Fibroblast of lung (primary cell): Measurements from ENCODE around the gene NME8. TPM values are rescaled to one million over a fixed set of nuclear protein-coding genes. Genes with fewer than 3 reads are reported as not detected.
A peak's percentile ranks its signal among the peaks of the same experiment; 100 is the strongest.

ENCODE experiments used
- DNase-seq, 2 donors: peaks; one replicate each; pipeline versions ENCODE4 v3.0.0 to v3.0.0-alpha.2; 2010; ENCODE audit warnings: low read depth in 2 of 2
- H2AFZ ChIP-seq: 2 replicates; pipeline ENCODE4 v1.5.1; 2012; ENCODE audit warnings: low read length, control low read depth, inconsistent platforms
- H3K27ac ChIP-seq: 2 replicates; pipeline ENCODE4 v1.5.1; 2011; ENCODE audit warnings: low read length, control low read depth; ENCODE audit not compliant: insufficient read depth
- H3K27me3 ChIP-seq: 2 replicates; pipeline ENCODE4 v1.5.1; 2011; ENCODE audit warnings: mild to moderate bottlenecking, low read length; ENCODE audit not compliant: control insufficient read depth, insufficient read depth
- H3K36me3 ChIP-seq: 2 replicates; pipeline ENCODE4 v1.5.1; 2011; ENCODE audit warnings: low read length; ENCODE audit not compliant: control insufficient read depth, insufficient read depth
- H3K4me1 ChIP-seq: 2 replicates; pipeline ENCODE4 v1.5.1; 2011; ENCODE audit warnings: low read length; ENCODE audit not compliant: control insufficient read depth, insufficient read depth; ENCODE audit errors: extremely low read depth
- H3K4me2 ChIP-seq: 2 replicates; pipeline ENCODE4 v1.5.1; 2011; ENCODE audit warnings: low read length, control low read depth; ENCODE audit not compliant: insufficient read depth; ENCODE audit errors: extremely low read depth
- H3K4me3 ChIP-seq, 4 experiments: fragments of 200-600 bp in 1 of 4; sonication (generic) in 1 of 4; replicated peaks in 1 of 4; 2 replicates each; pipeline ENCODE4 v1.5.1; 2011 to 2016; ENCODE audit warnings: low read length in 4 of 4, low read depth in 3 of 4, mild to moderate bottlenecking in 3 of 4, control low read depth in 2 of 4, inconsistent platforms in 1 of 4, mixed read lengths in 1 of 4; ENCODE audit not compliant: insufficient read depth in 1 of 4; ENCODE audit errors: control extremely low read depth in 1 of 4
- H3K79me2 ChIP-seq: 2 replicates; pipeline ENCODE4 v1.5.1; 2012; ENCODE audit warnings: mild to moderate bottlenecking, low read length, inconsistent platforms; ENCODE audit not compliant: control insufficient read depth, insufficient read depth
- H3K9ac ChIP-seq: 2 replicates; pipeline ENCODE4 v1.5.1; 2011; ENCODE audit warnings: mild to moderate bottlenecking, low read length, control low read depth; ENCODE audit not compliant: insufficient read depth
- H3K9me3 ChIP-seq: 2 replicates; pipeline ENCODE4 v1.5.1; 2012; ENCODE audit warnings: low read depth, low read length; ENCODE audit not compliant: control insufficient read depth, insufficient read depth
- H4K20me1 ChIP-seq: 2 replicates; pipeline ENCODE4 v1.5.1; 2011; ENCODE audit warnings: low read length; ENCODE audit not compliant: control insufficient read depth, insufficient read depth; ENCODE audit errors: extremely low read depth
- CTCF ChIP-seq, 2 donors: IDR thresholded peaks in 1 of 2; conservative IDR thresholded peaks in 1 of 2; 1 replicate in 1 of 2; 2 replicates in 1 of 2; pipeline ENCODE4 v1.5.1; 2011 to 2012; ENCODE audit warnings: low read length in 2 of 2, control low read depth in 1 of 2, inconsistent platforms in 1 of 2, low read depth in 1 of 2, mild to moderate bottlenecking in 1 of 2
- EZH2 ChIP-seq: IDR thresholded peaks from 2 replicates; pipeline ENCODE4 v1.5.1; 2012; ENCODE audit warnings: low read length, control low read depth, mild to moderate bottlenecking; ENCODE audit errors: missing control alignments
- polyA plus RNA-seq, 2 donors: library from polyadenylated mRNA; depleted of rRNA in 1 of 2; stranded (reverse) in 1 of 2; unstranded in 1 of 2; fragments of >200 nt; gene quantifications; 2 replicates each; pipeline ENCODE4 v1.2.1, GENCODE V29; 2011 to 2012; ENCODE audit warnings: missing spikeins in 1 of 2
- total RNA-seq: library from RNA; depleted of rRNA; stranded (reverse); fragments of >200 nt; gene quantifications from 2 replicates; pipeline ENCODE4 v1.2.1, GENCODE V29; 2014

NME8 gene
- total and polyA plus RNA-seq, 2 donors (not counting 1 experiment from before 2014, with no cell fraction given), result not detected

DNA sequence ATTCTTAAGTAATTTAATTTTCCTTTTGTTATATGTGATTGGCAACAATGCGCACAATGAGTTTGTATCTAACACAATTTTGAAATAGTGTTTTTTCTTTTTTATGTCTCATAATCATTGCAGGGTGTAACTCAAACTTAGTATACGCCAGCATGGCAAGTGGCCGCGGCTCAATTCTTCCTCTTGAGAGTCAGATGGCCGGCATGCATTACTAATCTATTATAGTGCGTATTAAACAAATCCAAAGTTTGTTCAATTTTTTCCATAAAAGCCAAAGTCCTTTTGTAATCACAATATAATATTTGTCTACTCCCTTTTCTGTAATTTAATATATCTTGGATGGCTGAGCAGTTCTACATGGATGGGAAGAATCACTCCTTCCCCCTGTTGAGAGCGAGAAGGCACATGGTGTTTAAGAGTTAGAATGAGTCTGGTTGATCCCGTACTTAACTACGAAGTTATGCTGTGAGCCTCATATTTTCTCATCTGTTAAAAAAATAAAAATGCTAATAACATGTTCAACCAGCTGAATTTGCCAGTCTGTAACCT is 84.7 kb downstream of the NME8 start:
- no peak for DNase-seq
- Histone ChIP-seq H4K20me1 (no peaks in the 10 kb centered on the region), H3K4me3 (no peak overlapping the region), H3K4me2 (no peak overlapping the region), H3K9ac (no peak overlapping the region), H2AFZ (no peak overlapping the region), H3K27me3 (no peaks in the 10 kb centered on the region), H3K4me1 (no peaks in the 10 kb centered on the region), H3K36me3 (no peaks in the 10 kb centered on the region), H3K27ac (no peak overlapping the region), H3K9me3 (no peaks in the 10 kb centered on the region), H3K79me2 (no peaks in the 10 kb centered on the region)
- TF ChIP-seq CTCF (conservative IDR thresholded peaks at IDR 0.05 in 1 of 2, IDR thresholded peaks at IDR 0.05 in 1 of 2; ENCODE audit: low read depth in 1 of 2, low read length in 2 of 2), result no peak
- TF ChIP-seq EZH2, result no peak

DNA sequence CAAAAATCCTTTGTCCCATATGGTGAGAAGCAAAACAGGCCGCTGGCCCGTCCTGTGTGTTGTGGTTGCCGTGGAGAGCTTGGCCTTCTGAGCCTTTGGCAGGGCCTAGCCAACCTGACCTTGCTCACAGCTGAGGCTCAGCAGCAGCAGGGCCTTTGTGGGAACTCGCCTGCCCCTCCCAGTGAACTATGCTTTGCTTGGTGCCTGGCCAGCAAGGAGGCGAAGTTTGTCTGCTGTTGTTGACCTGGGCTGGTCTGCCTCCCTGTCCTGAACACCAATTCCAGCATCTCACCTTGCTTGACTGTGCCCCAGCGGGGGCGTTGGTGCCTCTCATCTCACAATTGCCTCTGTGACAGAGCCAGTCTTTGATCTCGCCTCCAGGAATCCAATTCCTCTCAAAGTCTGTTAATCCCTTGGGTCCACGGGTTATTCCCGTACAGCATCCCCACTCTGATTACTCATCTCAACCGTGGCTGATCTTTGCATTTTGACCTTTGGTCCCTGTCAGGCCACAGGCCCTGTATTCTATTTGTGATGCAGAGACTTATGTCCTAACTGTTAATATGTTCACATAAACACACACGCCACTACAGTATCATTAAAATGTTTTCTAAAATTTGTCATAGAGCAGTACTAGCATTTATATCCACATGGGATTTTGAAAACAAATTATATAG is 94.7 kb downstream of the NME8 start:
- Histone ChIP-seq H3K9ac (no peak overlapping the region), H2AFZ (peak overlapping the region; percentile 34), H3K4me2 (peak overlapping the region; percentile 11), H3K4me3 (no peak overlapping the region), H3K4me1 (peaks cover 8% of the 10 kb centered on the region), H3K27me3 (no peaks in the 10 kb centered on the region), H3K9me3 (no peaks in the 10 kb centered on the region), H3K27ac (no peak overlapping the region), H3K79me2 (no peaks in the 10 kb centered on the region), H3K36me3 (no peaks in the 10 kb centered on the region), H4K20me1 (no peaks in the 10 kb centered on the region)
- TF ChIP-seq EZH2, result no peak
- no peak for TF ChIP-seq CTCF (conservative IDR thresholded peaks at IDR 0.05 in 1 of 2, IDR thresholded peaks at IDR 0.05 in 1 of 2; ENCODE audit: low read depth in 1 of 2, low read length in 2 of 2)
- peak; percentile 23 to 69 for DNase-seq

- Histone ChIP-seq H3K4me1 (peaks cover 8% of the 10 kb centered on the region), H2AFZ (no peak overlapping the region), H3K4me3 (no peak overlapping the region), H3K27me3 (no peaks in the 10 kb centered on the region), H3K9ac (no peak overlapping the region), H3K27ac (no peak overlapping the region), H3K9me3 (no peaks in the 10 kb centered on the region), H3K36me3 (no peaks in the 10 kb centered on the region), H4K20me1 (no peaks in the 10 kb centered on the region), H3K79me2 (no peaks in the 10 kb centered on the region), H3K4me2 (no peak overlapping the region)
- peak in 1 of 2 donors; percentile 24 for DNase-seq
- no peak for TF ChIP-seq CTCF (conservative IDR thresholded peaks at IDR 0.05 in 1 of 2, IDR thresholded peaks at IDR 0.05 in 1 of 2; ENCODE audit: low read depth in 1 of 2, low read length in 2 of 2)
- no peak for TF ChIP-seq EZH2
Measured at GRCh38 chr7:37943905-37944736, 95.7 kb downstream of the NME8 start.
